Hematopoietic multipotent progenitor cell treated with erythropoietin and hydrocortisone succinate and interleukin-3 and kit ligand, for 4 days (in vitro differentiated cells): ENCODE results near the gene NCKAP5.

Source experiments
- DNase-seq: peaks from one replicate; pipeline ENCODE4 v3.0.0-alpha.2; 2015

NCKAP5 gene

GRCh38 chr2:133193544-133194361 is 374.5 kb downstream of the NCKAP5 start:
- no peak for DNase-seq

GRCh38 chr2:133192028-133192427 is 376.2 kb downstream of the NCKAP5 start:
- DNase-seq: no peak

GRCh38 chr2:133177196-133177595 is 391.1 kb downstream of the NCKAP5 start:
- no peak for DNase-seq

GRCh38 chr2:133175926-133176325 is 392.3 kb downstream of the NCKAP5 start:
- no peak for DNase-seq

GRCh38 chr2:133173224-133173623 is 395.0 kb downstream of the NCKAP5 start:
- no peak for DNase-seq

- DNase-seq: peak; percentile 64
Measured at GRCh38 chr2:133171393-133172004, 396.8 kb downstream of the NCKAP5 start.

- DNase-seq: no peak
Measured at GRCh38 chr2:133169274-133169912, 398.9 kb downstream of the NCKAP5 start.

- no peak for DNase-seq
Measured at GRCh38 chr2:133167990-133168389, 400.3 kb downstream of the NCKAP5 start.

GRCh38 chr2:133167223-133167622 is 401.0 kb downstream of the NCKAP5 start:
- no peak for DNase-seq

- no peak for DNase-seq
Measured at GRCh38 chr2:133166031-133166430, 402.2 kb downstream of the NCKAP5 start.

GRCh38 chr2:133163111-133163510 is 405.2 kb downstream of the NCKAP5 start:
- DNase-seq: no peak

- DNase-seq: no peak
Measured at GRCh38 chr2:133158442-133158841, 409.8 kb downstream of the NCKAP5 start.

GRCh38 chr2:133158024-133158423 is 410.2 kb downstream of the NCKAP5 start:
- DNase-seq: no peak

- DNase-seq: no peak
Measured at GRCh38 chr2:133157141-133157540, 411.1 kb downstream of the NCKAP5 start.

GRCh38 chr2:133152801-133153200 is 415.5 kb downstream of the NCKAP5 start:
- DNase-seq: no peak

- no peak for DNase-seq
Measured at GRCh38 chr2:133148187-133148586, 420.1 kb downstream of the NCKAP5 start.

GRCh38 chr2:133146893-133147292 is 421.4 kb downstream of the NCKAP5 start:
- DNase-seq: no peak

GRCh38 chr2:133143645-133144044 is 424.6 kb downstream of the NCKAP5 start:
- no peak for DNase-seq

GRCh38 chr2:133142087-133142486 is 426.2 kb downstream of the NCKAP5 start:
- DNase-seq: no peak

GRCh38 chr2:133140620-133141019 is 427.6 kb downstream of the NCKAP5 start:
- DNase-seq: no peak

GRCh38 chr2:133139847-133140533 is 428.3 kb downstream of the NCKAP5 start:
- no peak for DNase-seq

- DNase-seq: no peak
Measured at GRCh38 chr2:133138693-133139092, 429.6 kb downstream of the NCKAP5 start.

GRCh38 chr2:133135035-133135654 is 433.1 kb downstream of the NCKAP5 start:
- DNase-seq: no peak
